BJ (cell line): ENCODE results near the gene RIOK2. TPM values are rescaled to one million over a fixed set of nuclear protein-coding genes. Genes with fewer than 3 reads are reported as not detected.
A peak's percentile ranks its signal among the peaks of the same experiment; 100 is the strongest.

Experiments
- CTCF ChIA-PET: fragments of 350-600 bp; formaldehyde crosslinking; extraction: SDS; loops from one replicate; lab custom pipeline; 2021; ENCODE audit warnings: antibody characterized with exemption, inconsistent platforms; lab: Yijun Ruan, JAX
- POLR2A ChIA-PET: fragments of 300-600 bp; sonication (Branson Sonifier 250); formaldehyde crosslinking; extraction: SDS; loops from one replicate; lab custom pipeline; 2021; ENCODE audit warnings: antibody characterized with exemption; lab: Charles Lee
- DNase-seq: peaks from one replicate; pipeline ENCODE4 v3.0.0-alpha.2; 2011; ENCODE audit warnings: low read depth
- H3K27me3 ChIP-seq: 2 replicates; pipeline ENCODE4 v1.6.0; 2011; ENCODE audit warnings: low read length; ENCODE audit not compliant: control insufficient read depth, insufficient read depth
- H3K36me3 ChIP-seq: 2 replicates; pipeline ENCODE4 v1.5.1; 2011; ENCODE audit warnings: low read length; ENCODE audit not compliant: control insufficient read depth, insufficient read depth
- H3K4me3 ChIP-seq: 2 replicates; pipeline ENCODE4 v1.5.1; 2011; ENCODE audit warnings: low read depth, mild to moderate bottlenecking, control low read depth, low read length
- CTCF ChIP-seq: IDR thresholded peaks from 2 replicates; pipeline ENCODE4 v1.5.1; 2011; ENCODE audit warnings: low read depth, mild to moderate bottlenecking, control low read depth, inconsistent platforms, low read length, moderate library complexity; ENCODE audit not compliant: insufficient read depth
- polyA minus RNA-seq: library from RNA; depleted of rRNA, polyadenylated mRNA; stranded (reverse); fragments of >200 nt; gene quantifications from 2 replicates; pipeline ENCODE4 v1.2.3, GENCODE V29; 2011; rRNA and poly(A)+ RNA removed
- polyA plus RNA-seq: library from polyadenylated mRNA; depleted of rRNA; stranded (reverse); fragments of >200 nt; gene quantifications from 2 replicates; pipeline ENCODE4 v1.2.3, GENCODE V29; 2011; rRNA removed

Gene RIOK2
- 5.7 and 17.3 TPM in 2 replicates for polyA plus RNA-seq
- polyA minus RNA-seq: 6.4 and 7.0 TPM in 2 replicates

DNA sequence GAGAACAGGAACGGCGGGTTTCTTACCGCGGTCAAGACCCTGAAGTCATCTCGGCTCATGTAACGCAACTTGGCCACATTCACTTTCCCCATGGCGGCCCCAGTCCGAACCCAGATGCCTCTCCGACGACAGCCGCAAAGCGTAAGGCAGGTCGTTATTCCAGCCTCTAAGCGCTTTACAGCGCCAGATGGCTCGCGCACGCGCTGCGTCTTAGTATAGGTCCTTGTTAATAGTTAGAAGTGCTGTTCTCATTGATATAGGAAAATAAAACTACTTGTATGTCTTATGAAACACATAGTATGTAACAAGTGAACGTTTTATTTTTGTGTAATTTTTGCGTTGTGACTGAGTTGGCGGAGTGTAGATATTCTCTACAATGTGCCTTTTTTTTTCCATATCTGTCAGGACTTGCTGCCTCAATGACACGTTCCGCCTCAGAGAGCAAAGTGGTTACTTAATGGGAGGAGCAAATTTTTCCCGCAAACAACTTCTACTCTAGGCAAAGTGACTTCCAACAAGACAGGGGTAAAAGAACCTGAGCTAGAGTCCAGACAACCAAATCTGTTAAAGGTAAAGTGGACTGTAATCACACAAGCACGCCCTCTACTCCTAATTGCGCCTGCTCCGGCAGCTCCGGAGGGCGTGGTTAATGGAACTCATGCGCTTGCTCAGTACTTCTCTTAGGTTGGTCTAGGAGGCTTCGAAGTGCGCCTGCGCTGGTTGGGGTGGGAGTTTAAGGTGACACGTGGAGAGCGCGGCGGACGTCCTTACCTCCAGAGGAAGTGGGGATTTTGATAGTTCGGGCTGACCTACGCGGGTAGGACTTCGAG is at the start of gene RIOK2:
TSS of gene RIOK2 (minus strand) at position 148 of the 830 bp plus-strand sequence. CDS start at position 92, 56 bp downstream.
- peak; percentile 85 for DNase-seq
- TF ChIP-seq CTCF: no peak
- POLR2A ChIA-PET: interaction anchor here (0.6 to 0.7 kb wide), 2 partner anchors 1169 to 1614 kb away, joined by 3 read pairs; no protein-coding TSS in a partner anchor
- CTCF ChIA-PET: interaction anchor here (1.0 to 1.1 kb wide), 3 partner anchors 17 to 420 kb away, joined by 3 to 4 read pairs (median 3); no protein-coding TSS in a partner anchor
- H3K36me3 ChIP-seq: peaks cover under 1% of the 10 kb centered on the region; the same call in 1 of the 2 replicates
- peak within 1 kb of the TSS; percentile 77 for H3K4me3 ChIP-seq
- H3K27me3 ChIP-seq: no peaks in the 10 kb centered on the region

GRCh38 chr5:97231025-97231636 is 48.1 kb upstream of the RIOK2 start:
- DNase-seq: peak; percentile 28
- Histone ChIP-seq H3K4me3 (no peak overlapping the region), H3K36me3 (no peaks in the 10 kb centered on the region), H3K27me3 (no peaks in the 10 kb centered on the region)
- CTCF ChIA-PET: interaction anchor here (0.6 to 3.7 kb wide), 18 partner anchors 10 to 1609 kb away, joined by 3 to 21 read pairs (median 3); no protein-coding TSS in a partner anchor
- POLR2A ChIA-PET: interaction anchor here (0.6 kb wide), 2 partner anchors 1520 to 1542 kb away, joined by 3 to 8 read pairs; no protein-coding TSS in a partner anchor
- peak; percentile 75 for TF ChIP-seq CTCF

GRCh38 chr5:97229688-97230285 is 46.7 kb upstream of the RIOK2 start:
- Histone ChIP-seq H3K4me3 (no peak overlapping the region), H3K36me3 (no peaks in the 10 kb centered on the region), H3K27me3 (no peaks in the 10 kb centered on the region)
- DNase-seq: no peak
- no peak for TF ChIP-seq CTCF
- ChIA-PET POLR2A (no interaction called here), CTCF (interaction anchor here (0.6 to 3.7 kb wide), 8 partner anchors 14 to 1598 kb away, joined by 3 to 21 read pairs (median 6); no protein-coding TSS in a partner anchor)

DNA sequence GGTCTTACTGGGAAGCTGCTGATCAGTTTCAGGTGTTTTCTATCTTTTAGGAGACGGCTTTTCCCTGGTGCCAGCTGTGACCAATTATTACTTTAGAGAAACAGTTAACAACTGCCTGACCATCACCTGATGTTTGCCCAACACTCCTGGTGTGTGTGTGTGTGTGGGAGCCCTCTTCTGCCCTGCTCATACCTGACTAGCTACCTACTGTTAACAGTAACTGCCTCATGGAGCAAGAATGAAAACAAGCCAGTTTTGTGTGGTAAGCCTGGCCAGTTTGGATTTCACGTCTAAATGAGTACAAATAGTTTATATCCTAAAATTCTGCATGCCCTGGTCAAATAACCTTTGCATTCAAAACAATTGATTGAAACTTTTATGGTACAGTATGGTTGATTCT is 46.1 kb upstream of the RIOK2 start:
- no peak for TF ChIP-seq CTCF
- DNase-seq: no peak
- ChIA-PET POLR2A (no interaction called here), CTCF (interaction anchor here (0.6 to 1.5 kb wide), 3 partner anchors 9 to 1567 kb away, joined by 3 to 4 read pairs (median 3); no protein-coding TSS in a partner anchor)
- no peak overlapping the region for H3K4me3 ChIP-seq
- H3K27me3 ChIP-seq: no peaks in the 10 kb centered on the region
- no peaks in the 10 kb centered on the region for H3K36me3 ChIP-seq
